Tibial nerve (tissue), 4 donors: Measurements from ENCODE around the gene S100A7A. TPM values are rescaled to one million over a fixed set of nuclear protein-coding genes. Genes with fewer than 3 reads are reported as not detected.
A peak's percentile ranks its signal among the peaks of the same experiment; 100 is the strongest.

Experiments
- DNase-seq, 2 donors: peaks; one replicate each; pipeline ENCODE4 v3.0.0-alpha.2; 2019; ENCODE audit warnings: low spot score in 2 of 2
- H3K27ac ChIP-seq, 4 donors: fragments of 200-600 bp; sonication (generic) in 3 of 4; one replicate each; pipeline ENCODE4 v1.5.1; 2017 to 2019; ENCODE audit warnings: mild to moderate bottlenecking in 1 of 4
- H3K27me3 ChIP-seq, 2 donors: fragments of 200-600 bp; sonication (generic) in 1 of 2; one replicate each; pipeline versions ENCODE4 v1.5.1 to v1.6.0; 2017 to 2019
- H3K36me3 ChIP-seq, 3 donors: fragments of 200-600 bp; sonication (generic); one replicate each; pipeline ENCODE4 v1.5.1; 2018 to 2019
- H3K4me1 ChIP-seq, 4 donors: fragments of 200-600 bp; sonication (generic) in 3 of 4; one replicate each; pipeline ENCODE4 v1.5.1; 2017 to 2019
- H3K4me3 ChIP-seq, 4 donors: fragments of 200-600 bp; sonication (generic) in 3 of 4; one replicate each; pipeline ENCODE4 v1.5.1; 2017 to 2019; ENCODE audit warnings: mild to moderate bottlenecking in 1 of 4, moderate library complexity in 1 of 4
- H3K9me3 ChIP-seq, 4 donors: fragments of 200-600 bp; sonication (generic) in 3 of 4; one replicate each; pipeline ENCODE4 v1.5.1; 2017 to 2019
- CTCF ChIP-seq, 5 experiments: fragments of 200-600 bp in 3 of 5; fragments of 450-650 bp in 2 of 5; sonication (generic) in 3 of 5; IDR thresholded peaks; one replicate each; pipeline ENCODE4 v1.5.1; 2016 to 2019; ENCODE audit warnings: antibody characterized with exemption in 5 of 5, mild to moderate bottlenecking in 3 of 5, moderate library complexity in 2 of 5
- EP300 ChIP-seq, 2 donors: sonication (generic); formaldehyde crosslinking; IDR thresholded peaks; one replicate each; pipeline ENCODE4 v1.6.1; 2017; ENCODE audit warnings: antibody characterized with exemption in 2 of 2, mild to moderate bottlenecking in 1 of 2
- POLR2A ChIP-seq, 2 donors: fragments of 450-650 bp; IDR thresholded peaks; one replicate each; pipeline ENCODE4 v1.6.1; 2017; ENCODE audit warnings: antibody characterized with exemption in 2 of 2, mild to moderate bottlenecking in 2 of 2, moderate library complexity in 2 of 2
- WGBS, 2 donors: methylation state at CpG; one replicate each; pipeline ENCODE4 v1.1.5; 2018; 5-methylcytosine and 5-hydroxymethylcytosine counted together
- total RNA-seq, 4 donors: library from RNA; depleted of rRNA; stranded (reverse); fragments of >200 nt; gene quantifications; one replicate each; pipeline ENCODE4 v1.1.0, GENCODE V29; 2016

S100A7A gene
- total RNA-seq, 4 donors from 2014 or later = not detected

- DNase-seq = no peak
- H3K27ac ChIP-seq = no peak overlapping the region
- no peaks in the 10 kb centered on the region for H3K36me3 ChIP-seq
- H3K4me3 ChIP-seq = no peak overlapping the region
- WGBS, 2 donors = 82 to 83% methylated on average over 4 of the region's 4 CpGs
- no peaks in the 10 kb centered on the region for H3K27me3 ChIP-seq
- TF ChIP-seq CTCF (IDR thresholded peaks at IDR 0.05) (no peak), EP300 (IDR thresholded peaks at IDR 0.05) (no peak)
- H3K4me1 ChIP-seq = no peaks in the 10 kb centered on the region
- H3K9me3 ChIP-seq = peaks cover 0 to 26% (median 3%) of the 10 kb centered on the region in 4 donors
Observed at GRCh38 chr1:153384958-153385580, 31.3 kb upstream of the S100A7A start.

DNA sequence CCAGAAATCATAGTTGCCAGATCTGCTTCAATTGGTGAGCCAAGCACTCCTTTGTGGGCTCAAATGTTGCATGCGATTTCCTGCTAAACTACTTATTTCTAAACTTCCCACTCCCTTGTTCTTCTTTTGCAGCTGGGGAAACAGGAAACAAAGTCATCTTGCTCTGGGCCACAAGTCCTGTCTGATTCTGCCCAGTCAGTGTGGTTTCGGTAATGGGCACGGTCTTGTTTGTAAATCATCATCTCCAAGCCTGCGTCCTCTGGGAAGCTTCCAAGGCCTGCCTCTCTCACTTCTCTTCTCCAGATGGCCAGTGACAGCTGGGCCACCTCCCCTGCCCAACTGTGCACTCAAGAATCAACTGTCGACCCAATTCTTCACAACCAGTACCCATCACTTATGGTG lies 29.8 kb upstream of the S100A7A start:
- peak in 1 of 2 donors; percentile 53 for DNase-seq
- 76 to 84% methylated on average over 5 of the region's 5 CpGs for WGBS, 2 donors
- H3K27ac ChIP-seq = no peak overlapping the region
- peaks cover 0 to 16% (median under 1%) of the 10 kb centered on the region in 4 donors for H3K9me3 ChIP-seq
- no peaks in the 10 kb centered on the region for H3K36me3 ChIP-seq
- no peaks in the 10 kb centered on the region for H3K4me1 ChIP-seq
- TF ChIP-seq POLR2A (IDR thresholded peaks at IDR 0.05) = no peak
- no peak for TF ChIP-seq CTCF (IDR thresholded peaks at IDR 0.05)
- peak in 1 of 2 donors; percentile 75 for TF ChIP-seq EP300 (IDR thresholded peaks at IDR 0.05)
- no peak overlapping the region for H3K4me3 ChIP-seq
- H3K27me3 ChIP-seq = no peaks in the 10 kb centered on the region

- Histone ChIP-seq H3K36me3 (no peaks in the 10 kb centered on the region), H3K27me3 (no peaks in the 10 kb centered on the region), H3K4me3 (no peak overlapping the region), H3K4me1 (no peaks in the 10 kb centered on the region), H3K9me3 (peaks cover 0 to 11% (median 0%) of the 10 kb centered on the region in 4 donors), H3K27ac (no peak overlapping the region)
- TF ChIP-seq EP300 (IDR thresholded peaks at IDR 0.05) (no peak), POLR2A (IDR thresholded peaks at IDR 0.05) (no peak), CTCF (IDR thresholded peaks at IDR 0.05) (no peak)
- DNase-seq = no peak
- 86 to 91% methylated on average over 4 of the region's 4 CpGs for WGBS, 2 donors
Observed at GRCh38 chr1:153387001-153387400, 29.3 kb upstream of the S100A7A start.

GRCh38 chr1:153387785-153388184 lies 28.5 kb upstream of the S100A7A start:
- whole genome bisulfite sequencing, 2 donors = 70 to 80% methylated on average over 4 of the region's 4 CpGs
- Histone ChIP-seq H3K27ac (no peak overlapping the region), H3K27me3 (no peaks in the 10 kb centered on the region), H3K4me1 (no peaks in the 10 kb centered on the region), H3K9me3 (peaks cover 0 to 3% (median 0%) of the 10 kb centered on the region in 4 donors), H3K36me3 (no peaks in the 10 kb centered on the region), H3K4me3 (no peak overlapping the region)
- TF ChIP-seq EP300 (IDR thresholded peaks at IDR 0.05) = no peak
- TF ChIP-seq POLR2A (IDR thresholded peaks at IDR 0.05) = no peak
- TF ChIP-seq CTCF (IDR thresholded peaks at IDR 0.05) = no peak
- DNase-seq = no peak

GRCh38 chr1:153389401-153389800 lies 26.9 kb upstream of the S100A7A start:
- H3K27me3 ChIP-seq = no peaks in the 10 kb centered on the region
- no peak overlapping the region for H3K27ac ChIP-seq
- H3K9me3 ChIP-seq = no peaks in the 10 kb centered on the region
- no peak overlapping the region for H3K4me3 ChIP-seq
- no peaks in the 10 kb centered on the region for H3K36me3 ChIP-seq
- H3K4me1 ChIP-seq = no peaks in the 10 kb centered on the region
- TF ChIP-seq POLR2A (IDR thresholded peaks at IDR 0.05) = no peak
- no peak for TF ChIP-seq EP300 (IDR thresholded peaks at IDR 0.05)
- TF ChIP-seq CTCF (IDR thresholded peaks at IDR 0.05) = no peak
- 76 to 97% methylated on average over 1 of the region's 1 CpG for WGBS, 2 donors
- DNase-seq = no peak
